ENCODE measurements around the gene PDHX. TPM values are rescaled to one million over a fixed set of nuclear protein-coding genes. Genes with fewer than 3 reads are reported as not detected.

Gene PDHX
- total and polyA plus RNA-seq, 4 donors: 14.9 to 35.2 (median 24.0) TPM

- peaks cover 2 to 8% (median 5%) of the 10 kb centered on the region in 4 donors for H3K36me3 ChIP-seq (ENCODE audit: control insufficient read depth in 4 of 4, insufficient read depth in 3 of 4, low read depth in 1 of 4, low read length in 3 of 4)
- no peaks in the 10 kb centered on the region for H3K9me3 ChIP-seq (ENCODE audit: control insufficient read depth in 4 of 4, low read length in 3 of 4)
- no peak overlapping the region for H3K9ac ChIP-seq (ENCODE audit: low read depth in 1 of 2, low read length in 2 of 2)
- H3K4me3 ChIP-seq (ENCODE audit: low read depth in 1 of 3, low read length in 3 of 3): no peak overlapping the region
- H3K4me1 ChIP-seq (ENCODE audit: control insufficient read depth in 4 of 4, insufficient read depth in 4 of 4, low read length in 3 of 4): no peaks in the 10 kb centered on the region
- no peak for DNase-seq (ENCODE audit: low spot score)
- H3K27me3 ChIP-seq (ENCODE audit: control insufficient read depth in 4 of 4, insufficient read depth in 4 of 4, low read length in 3 of 4): no peaks in the 10 kb centered on the region
- TF ChIP-seq NR2F2 (IDR thresholded peaks at IDR 0.05): no peak
- TF ChIP-seq FOXA2 (IDR thresholded peaks at IDR 0.05): no peak
- no peak for TF ChIP-seq HNF4G (IDR thresholded peaks at IDR 0.05)
- WGBS: 91% methylated on average over 6 of the region's 6 CpGs
- no peak overlapping the region for H3K27ac ChIP-seq (ENCODE audit: low read depth in 1 of 2, low read length in 2 of 2)
Observed at GRCh38 chr11:34936945-34937629, 20.7 kb downstream of the PDHX start.

DNA sequence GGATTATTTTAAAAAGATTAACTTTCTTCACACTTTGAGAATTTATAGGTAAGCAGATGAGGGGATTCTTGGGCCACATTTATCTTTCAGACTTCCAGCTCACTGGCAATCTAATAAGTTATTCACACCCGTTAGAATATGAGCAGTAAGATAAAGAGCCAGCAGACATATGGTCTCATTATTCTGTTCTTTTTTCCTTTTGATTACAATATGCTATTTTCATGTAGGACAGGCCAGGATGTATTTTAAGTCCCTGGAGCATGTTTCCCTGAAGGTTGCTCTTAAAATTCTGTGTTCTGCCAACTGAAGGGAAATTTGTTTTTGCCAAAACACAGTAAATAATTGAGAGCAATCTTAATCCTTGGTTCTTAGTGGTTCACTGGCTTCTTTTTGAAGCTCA is 22.2 kb downstream of the PDHX start:
- Histone ChIP-seq H3K27me3 (ENCODE audit: control insufficient read depth in 4 of 4, insufficient read depth in 4 of 4, low read length in 3 of 4) (no peaks in the 10 kb centered on the region), H3K4me3 (ENCODE audit: low read depth in 1 of 3, low read length in 3 of 3) (no peak overlapping the region), H3K9ac (ENCODE audit: low read depth in 1 of 2, low read length in 2 of 2) (no peak overlapping the region), H3K4me1 (ENCODE audit: control insufficient read depth in 4 of 4, insufficient read depth in 4 of 4, low read length in 3 of 4) (no peaks in the 10 kb centered on the region), H3K9me3 (ENCODE audit: control insufficient read depth in 4 of 4, low read length in 3 of 4) (no peaks in the 10 kb centered on the region), H3K36me3 (ENCODE audit: control insufficient read depth in 4 of 4, insufficient read depth in 3 of 4, low read depth in 1 of 4, low read length in 3 of 4) (peaks cover 0 to 2% (median under 1%) of the 10 kb centered on the region in 4 donors), H3K27ac (ENCODE audit: low read depth in 1 of 2, low read length in 2 of 2) (no peak overlapping the region)
- 86% methylated on average over 1 of the region's 1 CpG for WGBS
- DNase-seq (ENCODE audit: low spot score): no peak
- TF ChIP-seq RAD21 (IDR thresholded peaks at IDR 0.05): no peak
- TF ChIP-seq, protein P1, sequence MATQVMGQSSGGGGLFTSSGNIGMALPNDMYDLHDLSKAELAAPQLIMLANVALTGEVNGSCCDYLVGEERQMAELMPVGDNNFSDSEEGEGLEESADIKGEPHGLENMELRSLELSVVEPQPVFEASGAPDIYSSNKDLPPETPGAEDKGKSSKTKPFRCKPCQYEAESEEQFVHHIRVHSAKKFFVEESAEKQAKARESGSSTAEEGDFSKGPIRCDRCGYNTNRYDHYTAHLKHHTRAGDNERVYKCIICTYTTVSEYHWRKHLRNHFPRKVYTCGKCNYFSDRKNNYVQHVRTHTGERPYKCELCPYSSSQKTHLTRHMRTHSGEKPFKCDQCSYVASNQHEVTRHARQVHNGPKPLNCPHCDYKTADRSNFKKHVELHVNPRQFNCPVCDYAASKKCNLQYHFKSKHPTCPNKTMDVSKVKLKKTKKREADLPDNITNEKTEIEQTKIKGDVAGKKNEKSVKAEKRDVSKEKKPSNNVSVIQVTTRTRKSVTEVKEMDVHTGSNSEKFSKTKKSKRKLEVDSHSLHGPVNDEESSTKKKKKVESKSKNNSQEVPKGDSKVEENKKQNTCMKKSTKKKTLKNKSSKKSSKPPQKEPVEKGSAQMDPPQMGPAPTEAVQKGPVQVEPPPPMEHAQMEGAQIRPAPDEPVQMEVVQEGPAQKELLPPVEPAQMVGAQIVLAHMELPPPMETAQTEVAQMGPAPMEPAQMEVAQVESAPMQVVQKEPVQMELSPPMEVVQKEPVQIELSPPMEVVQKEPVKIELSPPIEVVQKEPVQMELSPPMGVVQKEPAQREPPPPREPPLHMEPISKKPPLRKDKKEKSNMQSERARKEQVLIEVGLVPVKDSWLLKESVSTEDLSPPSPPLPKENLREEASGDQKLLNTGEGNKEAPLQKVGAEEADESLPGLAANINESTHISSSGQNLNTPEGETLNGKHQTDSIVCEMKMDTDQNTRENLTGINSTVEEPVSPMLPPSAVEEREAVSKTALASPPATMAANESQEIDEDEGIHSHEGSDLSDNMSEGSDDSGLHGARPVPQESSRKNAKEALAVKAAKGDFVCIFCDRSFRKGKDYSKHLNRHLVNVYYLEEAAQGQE (IDR thresholded peaks at IDR 0.05): no peak
- TF ChIP-seq, protein P2, sequence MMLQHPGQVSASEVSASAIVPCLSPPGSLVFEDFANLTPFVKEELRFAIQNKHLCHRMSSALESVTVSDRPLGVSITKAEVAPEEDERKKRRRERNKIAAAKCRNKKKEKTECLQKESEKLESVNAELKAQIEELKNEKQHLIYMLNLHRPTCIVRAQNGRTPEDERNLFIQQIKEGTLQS (IDR thresholded peaks at IDR 0.05): no peak
- TF ChIP-seq EGR1 (IDR thresholded peaks at IDR 0.05; ENCODE audit: low read depth in 2 of 2): no peak
- no peak for TF ChIP-seq RXRA (IDR thresholded peaks at IDR 0.05)
- no peak for TF ChIP-seq HNF4A (conservative IDR thresholded peaks at IDR 0.05)
- TF ChIP-seq FOXA2 (IDR thresholded peaks at IDR 0.05): no peak
- no peak for TF ChIP-seq HNF4G (IDR thresholded peaks at IDR 0.05)
- no peak for TF ChIP-seq NR2F2 (IDR thresholded peaks at IDR 0.05)
- TF ChIP-seq MAX (IDR thresholded peaks at IDR 0.05): no peak
- TF ChIP-seq SP1 (IDR thresholded peaks at IDR 0.05): no peak
- no peak for TF ChIP-seq ZBTB33 (IDR thresholded peaks at IDR 0.05)
- no peak for TF ChIP-seq YY1 (IDR thresholded peaks at IDR 0.05)
- TF ChIP-seq GABPA (IDR thresholded peaks at IDR 0.05 in 1 of 2, conservative IDR thresholded peaks at IDR 0.05 in 1 of 2): no peak
